Measurements from ENCODE around the gene GIMAP8.

Gene GIMAP8

DNA sequence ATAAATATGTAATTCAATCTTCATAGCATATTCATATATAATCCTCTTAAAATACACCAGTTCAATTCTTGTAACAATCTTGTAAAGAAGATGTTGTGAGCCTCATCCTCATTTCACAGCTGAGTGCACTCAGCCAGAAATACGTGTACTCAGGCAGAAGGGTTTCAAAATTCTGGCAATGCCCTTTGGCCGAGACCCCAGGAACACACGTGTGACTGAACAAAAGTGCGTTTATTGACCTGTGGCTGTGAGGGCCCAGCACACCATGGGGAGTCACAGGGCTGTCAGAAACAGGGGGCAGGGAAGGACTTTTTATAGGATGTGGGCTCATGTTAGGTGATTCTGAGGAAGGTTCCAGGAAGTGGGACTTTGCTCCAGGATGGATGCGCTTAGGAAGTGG is 21.5 kb downstream of the GIMAP8 start:
- TF ChIP-seq ZFX (IDR thresholded peaks at IDR 0.05; ENCODE audit: borderline replicate concordance): no peak
- TF ChIP-seq, protein P1, sequence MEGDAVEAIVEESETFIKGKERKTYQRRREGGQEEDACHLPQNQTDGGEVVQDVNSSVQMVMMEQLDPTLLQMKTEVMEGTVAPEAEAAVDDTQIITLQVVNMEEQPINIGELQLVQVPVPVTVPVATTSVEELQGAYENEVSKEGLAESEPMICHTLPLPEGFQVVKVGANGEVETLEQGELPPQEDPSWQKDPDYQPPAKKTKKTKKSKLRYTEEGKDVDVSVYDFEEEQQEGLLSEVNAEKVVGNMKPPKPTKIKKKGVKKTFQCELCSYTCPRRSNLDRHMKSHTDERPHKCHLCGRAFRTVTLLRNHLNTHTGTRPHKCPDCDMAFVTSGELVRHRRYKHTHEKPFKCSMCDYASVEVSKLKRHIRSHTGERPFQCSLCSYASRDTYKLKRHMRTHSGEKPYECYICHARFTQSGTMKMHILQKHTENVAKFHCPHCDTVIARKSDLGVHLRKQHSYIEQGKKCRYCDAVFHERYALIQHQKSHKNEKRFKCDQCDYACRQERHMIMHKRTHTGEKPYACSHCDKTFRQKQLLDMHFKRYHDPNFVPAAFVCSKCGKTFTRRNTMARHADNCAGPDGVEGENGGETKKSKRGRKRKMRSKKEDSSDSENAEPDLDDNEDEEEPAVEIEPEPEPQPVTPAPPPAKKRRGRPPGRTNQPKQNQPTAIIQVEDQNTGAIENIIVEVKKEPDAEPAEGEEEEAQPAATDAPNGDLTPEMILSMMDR (IDR thresholded peaks at IDR 0.05): no peak
- H3K27ac ChIP-seq: no peak overlapping the region

GRCh38 chr7:150473902-150474301 is 23.5 kb downstream of the GIMAP8 start:
- TF ChIP-seq, protein P1 (IDR thresholded peaks at IDR 0.05): no peak
- no peak for TF ChIP-seq ZFX (IDR thresholded peaks at IDR 0.05; ENCODE audit: borderline replicate concordance)
- H3K27ac ChIP-seq: no peak overlapping the region

DNA sequence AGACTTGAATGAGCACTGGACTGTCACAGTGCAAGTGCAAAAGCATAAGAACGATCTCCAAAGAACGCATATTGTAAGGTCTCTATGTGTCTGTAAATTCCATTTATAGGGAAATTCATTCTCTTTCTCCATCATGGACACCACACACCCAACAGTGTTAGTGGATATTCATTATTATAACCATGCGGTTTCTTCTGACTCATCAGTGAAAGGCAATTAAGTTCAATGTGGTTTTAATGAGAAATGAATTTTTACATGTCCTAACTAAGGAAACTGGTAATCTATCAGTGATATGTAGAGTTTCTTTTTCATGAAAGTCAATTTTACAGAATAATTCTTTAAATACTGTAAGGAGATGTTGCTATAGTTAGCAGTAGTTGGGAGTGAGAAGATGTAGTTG is 25.9 kb downstream of the GIMAP8 start:
- no peak overlapping the region for H3K27ac ChIP-seq
- no peak for TF ChIP-seq ZFX (IDR thresholded peaks at IDR 0.05; ENCODE audit: borderline replicate concordance)
- TF ChIP-seq, protein P1 (IDR thresholded peaks at IDR 0.05): no peak

DNA sequence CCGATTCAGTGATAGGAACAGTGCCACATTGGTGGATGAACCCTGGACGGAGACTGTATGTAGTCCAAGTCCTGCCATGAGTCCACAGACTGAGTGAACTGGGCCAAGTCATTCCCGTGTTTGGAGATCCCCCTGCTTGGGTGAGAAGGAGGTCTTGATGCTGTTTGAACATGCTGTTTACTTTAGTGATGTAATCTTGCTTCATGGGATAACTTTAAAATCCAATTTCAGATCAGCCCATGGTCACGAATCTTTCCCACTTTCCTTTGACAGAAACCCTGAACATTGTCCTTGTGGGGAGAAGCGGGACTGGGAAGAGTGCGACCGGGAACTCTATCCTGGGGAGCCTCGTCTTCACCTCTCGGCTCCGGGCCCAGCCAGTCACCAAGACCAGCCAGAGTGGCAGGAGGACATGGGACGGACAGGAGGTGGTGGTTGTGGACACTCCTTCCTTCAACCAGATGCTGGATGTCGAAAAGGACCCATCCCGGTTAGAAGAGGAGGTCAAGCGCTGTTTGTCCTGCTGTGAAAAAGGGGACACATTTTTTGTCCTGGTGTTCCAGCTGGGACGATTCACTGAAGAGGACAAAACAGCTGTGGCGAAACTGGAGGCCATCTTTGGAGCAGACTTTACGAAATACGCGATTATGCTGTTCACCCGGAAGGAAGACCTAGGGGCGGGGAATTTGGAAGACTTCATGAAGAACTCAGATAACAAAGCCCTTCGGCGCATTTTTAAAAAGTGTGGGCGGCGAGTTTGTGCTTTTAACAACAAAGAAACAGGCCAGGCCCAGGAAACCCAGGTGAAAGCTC is 26.6 kb downstream of the GIMAP8 start:
- TF ChIP-seq, protein P1 (IDR thresholded peaks at IDR 0.05): no peak
- no peak for TF ChIP-seq ZFX (IDR thresholded peaks at IDR 0.05; ENCODE audit: borderline replicate concordance)
- H3K27ac ChIP-seq: no peak overlapping the region

DNA sequence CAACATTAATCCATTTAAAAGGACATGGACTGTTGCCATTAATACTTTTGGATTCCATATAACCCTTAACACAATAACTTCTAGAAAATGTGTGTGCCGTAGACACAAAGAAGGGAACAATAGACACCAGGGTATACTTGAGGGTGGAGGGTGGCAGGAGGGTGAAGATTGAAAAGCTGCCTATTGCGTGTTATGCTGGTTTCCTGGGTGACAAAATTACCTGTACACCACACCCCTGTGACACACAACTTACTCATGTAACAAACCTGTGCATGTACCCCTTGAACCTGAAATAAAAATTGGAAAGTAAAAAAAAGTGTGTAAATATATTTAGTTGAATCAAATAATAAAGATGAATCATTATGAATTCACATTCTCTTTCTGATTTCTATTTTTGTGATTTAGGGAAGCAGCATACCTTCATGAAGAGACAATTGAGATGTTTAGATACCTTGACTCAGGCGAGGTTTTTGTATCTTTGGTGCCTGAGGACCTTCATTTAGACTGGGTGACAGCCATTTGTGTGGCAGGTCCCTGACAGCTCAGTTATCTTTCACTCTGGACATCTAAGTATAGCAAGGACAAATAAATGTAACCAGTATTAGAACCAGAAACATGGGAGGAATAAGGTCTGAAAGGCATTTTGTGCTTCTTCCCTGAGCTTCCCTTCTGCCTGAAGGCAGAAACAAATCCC is 28.7 kb downstream of the GIMAP8 start:
- no peak overlapping the region for H3K27ac ChIP-seq
- no peak for TF ChIP-seq ZFX (IDR thresholded peaks at IDR 0.05; ENCODE audit: borderline replicate concordance)
- TF ChIP-seq, protein P1 (IDR thresholded peaks at IDR 0.05): no peak

DNA sequence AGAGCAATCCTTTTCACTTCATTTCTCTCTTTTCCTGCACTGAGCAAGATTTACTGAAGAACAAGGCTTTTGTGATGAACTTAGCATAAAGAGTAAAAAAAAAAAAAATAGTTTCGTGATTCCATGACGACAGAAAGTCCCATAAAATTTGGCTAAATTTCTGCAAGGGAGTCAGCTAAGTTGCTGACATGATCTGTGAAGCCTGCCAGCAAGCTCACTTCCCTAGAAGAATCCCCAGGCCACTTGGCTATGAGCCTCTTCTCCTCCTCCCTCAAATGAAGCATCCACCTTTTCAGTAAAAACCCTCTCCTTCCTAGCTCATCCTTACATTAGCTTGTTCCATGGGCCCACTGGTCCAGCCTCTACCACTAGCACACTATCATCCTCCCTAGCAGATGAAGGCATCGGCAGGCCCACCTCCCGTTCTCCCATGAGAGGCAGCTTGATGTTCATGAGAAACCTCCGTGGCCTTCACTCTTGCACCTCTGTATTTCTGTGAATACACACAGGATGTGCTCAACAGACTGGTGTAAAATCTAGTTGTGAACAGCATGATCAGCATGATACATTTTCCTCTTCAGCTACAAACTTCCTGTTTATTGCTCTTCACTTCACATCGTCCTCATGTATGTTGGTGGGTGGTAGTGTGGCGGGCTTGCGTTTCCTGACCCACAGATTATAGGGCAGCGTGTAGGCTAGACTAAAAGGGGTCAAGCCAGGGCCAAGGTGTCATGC is 30.9 kb downstream of the GIMAP8 start:
- TF ChIP-seq ZFX (IDR thresholded peaks at IDR 0.05; ENCODE audit: borderline replicate concordance): no peak
- TF ChIP-seq, protein P1 (IDR thresholded peaks at IDR 0.05): no peak
- no peak overlapping the region for H3K27ac ChIP-seq

Measured in 22Rv1 (cell line).